Spleen (tissue), 11 donors: Measurements from ENCODE around the gene GNAS-AS1. TPM values are rescaled to one million over a fixed set of nuclear protein-coding genes. Genes with fewer than 3 reads are reported as not detected.

Experiments used
- DNase-seq: peaks from one replicate; pipeline ENCODE4 v3.0.0-alpha.2; 2020
- H3K27ac ChIP-seq, 8 donors: fragments of 200-600 bp; sonication (generic) in 7 of 8; 1 replicate in 4 of 8; 2 replicates in 4 of 8; pipeline versions ENCODE4 v1.5.0 to v1.8.0; 2016 to 2021; ENCODE audit warnings: inconsistent platforms in 4 of 8, mild to moderate bottlenecking in 4 of 8, moderate library complexity in 1 of 8
- H3K27me3 ChIP-seq, 7 donors: fragments of 200-600 bp; sonication (generic) in 6 of 7; replicated peaks in 1 of 7; 1 replicate in 4 of 7; 2 replicates in 3 of 7; pipeline versions ENCODE4 v1.5.0 to v1.8.0; 2016 to 2021; ENCODE audit warnings: inconsistent platforms in 3 of 7, mild to moderate bottlenecking in 1 of 7
- H3K36me3 ChIP-seq, 6 donors: fragments of 200-600 bp; sonication (generic) in 5 of 6; 1 replicate in 4 of 6; 2 replicates in 2 of 6; pipeline versions ENCODE4 v1.5.0 to v1.8.0; 2016 to 2021; ENCODE audit warnings: inconsistent platforms in 2 of 6
- H3K4me1 ChIP-seq, 6 donors: fragments of 200-600 bp; sonication (generic) in 5 of 6; 1 replicate in 3 of 6; 2 replicates in 3 of 6; pipeline versions ENCODE4 v1.5.0 to v1.8.0; 2016 to 2021; ENCODE audit warnings: inconsistent platforms in 3 of 6
- H3K4me3 ChIP-seq, 8 donors: fragments of 200-600 bp; sonication (generic) in 7 of 8; 1 replicate in 4 of 8; 2 replicates in 4 of 8; pipeline versions ENCODE4 v1.5.0 to v1.8.0; 2016 to 2021; ENCODE audit warnings: inconsistent platforms in 4 of 8, mild to moderate bottlenecking in 4 of 8, moderate library complexity in 2 of 8
- H3K9me3 ChIP-seq, 8 donors: fragments of 200-600 bp; sonication (generic) in 7 of 8; 1 replicate in 4 of 8; 2 replicates in 4 of 8; pipeline versions ENCODE4 v1.5.0 to v1.8.0; 2016 to 2021; ENCODE audit warnings: inconsistent platforms in 4 of 8
- CTCF ChIP-seq, 11 experiments: fragments of 200-600 bp in 7 of 11; fragments of 450-650 bp in 4 of 11; sonication (generic) in 4 of 11; IDR thresholded peaks in 8 of 11; conservative IDR thresholded peaks in 3 of 11; 1 replicate in 7 of 11; 2 replicates in 4 of 11; pipeline versions ENCODE4 v1.4.0 to v1.8.0; 2016 to 2021; ENCODE audit warnings: antibody characterized with exemption in 11 of 11, inconsistent platforms in 4 of 11, mild to moderate bottlenecking in 1 of 11
- POLR2A ChIP-seq, 3 donors: fragments of 450-650 bp; IDR thresholded peaks; one replicate each; pipeline ENCODE4 v1.5.1; 2017; ENCODE audit warnings: antibody characterized with exemption in 3 of 3, mild to moderate bottlenecking in 1 of 3
- POLR2AphosphoS5 ChIP-seq, 3 donors: sonication (generic); formaldehyde crosslinking; IDR thresholded peaks; one replicate each; pipeline ENCODE4 v1.5.1; 2017; ENCODE audit warnings: antibody characterized with exemption in 3 of 3
- WGBS, 5 donors: extraction: QIAGEN DNeasy Blood & Tissue Kit in 3 of 5; methylation state at CpG; one replicate each; pipeline versions ENCODE4 v1.1.5 to v1.1.7; 2013 to 2018; 5-methylcytosine and 5-hydroxymethylcytosine counted together
- intact Hi-C: fragments of 100-400 bp; cut with DNase I; formaldehyde crosslinking; loops from one replicate; pipeline ENCODE4 v1.15.0; 2023; ENCODE audit warnings: low total_unique reads
- polyA plus RNA-seq, 3 donors: library from polyadenylated mRNA; stranded (reverse); fragments of 200-250 nt; gene quantifications; one replicate each; pipeline ENCODE4 v1.2.1, GENCODE V29; 2013
- total RNA-seq, 7 donors: library from RNA; depleted of rRNA in 3 of 7; stranded (reverse); fragments of >200 nt in 3 of 7; fragmentation: NEBNext Ultra II Directional in 4 of 7; extraction: Animal tissue kit (Norgen Biotek cat#: 25700) in 4 of 7; gene quantifications; one replicate each; pipeline versions ENCODE4 v1.1.0 to v1.2.1, GENCODE V29; 2016 to 2021
- donor health status: healthy with polysubstance abuse.
- donor health status: DM: no; HTN: no; CAD: no; lungs with moderate emphysema.
- donor health status: DM: no; HTN: no; CAD: no.
- donor health status: Bipolar disorder and iron deficiency.
- donor health status: healthy.
- donor health status: DM: no; HTN: no; CAD: no.
- donor health status: DM: yes; HTN: yes; CAD: no.

The GNAS-AS1 gene
- total and polyA plus RNA-seq, 10 donors: 0.18 to 1.1 (median 0.45) TPM; not detected in 2

- intact Hi-C loops: no loop called here
- no peaks in the 10 kb centered on the region for H3K9me3 ChIP-seq
- no peak overlapping the region for H3K4me3 ChIP-seq
- H3K27ac ChIP-seq: no peak overlapping the region
- TF ChIP-seq POLR2AphosphoS5 (IDR thresholded peaks at IDR 0.05) (no peak), POLR2A (IDR thresholded peaks at IDR 0.05) (no peak), CTCF (IDR thresholded peaks at IDR 0.05 in 8 of 11, conservative IDR thresholded peaks at IDR 0.05 in 3 of 11) (no peak)
- peaks cover 0 to 78% (median 35%) of the 10 kb centered on the region in 7 donors for H3K27me3 ChIP-seq
- 18 to 29% (median 23%) methylated on average over 2 of the region's 2 CpGs for WGBS, 5 donors
- no peak for DNase-seq
- H3K4me1 ChIP-seq: peaks cover 0 to 14% (median 6%) of the 10 kb centered on the region in 6 donors
- H3K36me3 ChIP-seq: no peaks in the 10 kb centered on the region
Measured at GRCh38 chr20:58847463-58847862, 3.2 kb downstream of the GNAS-AS1 start.

- TF ChIP-seq CTCF (IDR thresholded peaks at IDR 0.05 in 8 of 11, conservative IDR thresholded peaks at IDR 0.05 in 3 of 11) (no peak), POLR2AphosphoS5 (IDR thresholded peaks at IDR 0.05) (no peak), POLR2A (IDR thresholded peaks at IDR 0.05) (no peak)
- no peaks in the 10 kb centered on the region for H3K9me3 ChIP-seq
- intact Hi-C loops: no loop called here
- peaks cover 0 to 4% (median 0%) of the 10 kb centered on the region in 6 donors for H3K4me1 ChIP-seq
- no peak for DNase-seq
- peaks cover 2 to 78% (median 19%) of the 10 kb centered on the region in 7 donors for H3K27me3 ChIP-seq
- H3K36me3 ChIP-seq: no peaks in the 10 kb centered on the region
- no peak overlapping the region for H3K4me3 ChIP-seq
- H3K27ac ChIP-seq: no peak overlapping the region
- 79 to 89% (median 81%) methylated on average over 3 of the region's 3 CpGs for WGBS, 5 donors
Measured at GRCh38 chr20:58845706-58846105, 5.0 kb downstream of the GNAS-AS1 start.

- peaks cover 0 to 15% (median 10%) of the 10 kb centered on the region in 6 donors for H3K4me1 ChIP-seq
- 40 to 65% (median 44%) methylated on average over 6 of the region's 6 CpGs for WGBS, 5 donors
- intact Hi-C loops: no loop called here
- H3K27me3 ChIP-seq: peaks cover 2 to 84% (median 35%) of the 10 kb centered on the region in 7 donors
- no peak overlapping the region for H3K27ac ChIP-seq
- no peaks in the 10 kb centered on the region for H3K36me3 ChIP-seq
- H3K9me3 ChIP-seq: no peaks in the 10 kb centered on the region
- no peak for DNase-seq
- no peak for TF ChIP-seq POLR2AphosphoS5 (IDR thresholded peaks at IDR 0.05)
- TF ChIP-seq POLR2A (IDR thresholded peaks at IDR 0.05): no peak
- TF ChIP-seq CTCF (IDR thresholded peaks at IDR 0.05 in 8 of 11, conservative IDR thresholded peaks at IDR 0.05 in 3 of 11): no peak
- H3K4me3 ChIP-seq: no peak overlapping the region
Measured at GRCh38 chr20:58843128-58843556, 7.6 kb downstream of the GNAS-AS1 start.

- H3K27ac ChIP-seq: no peak overlapping the region
- peaks cover 2 to 93% (median 35%) of the 10 kb centered on the region in 7 donors for H3K27me3 ChIP-seq
- 49 to 65% (median 52%) methylated on average over 20 of the region's 20 CpGs for WGBS, 5 donors
- H3K9me3 ChIP-seq: no peaks in the 10 kb centered on the region
- peaks cover 0 to 14% (median 10%) of the 10 kb centered on the region in 6 donors for H3K4me1 ChIP-seq
- intact Hi-C loops: no loop called here
- DNase-seq: no peak
- H3K4me3 ChIP-seq: no peak overlapping the region
- TF ChIP-seq CTCF (IDR thresholded peaks at IDR 0.05 in 8 of 11, conservative IDR thresholded peaks at IDR 0.05 in 3 of 11): no peak
- TF ChIP-seq POLR2AphosphoS5 (IDR thresholded peaks at IDR 0.05): no peak
- no peak for TF ChIP-seq POLR2A (IDR thresholded peaks at IDR 0.05)
- H3K36me3 ChIP-seq: no peaks in the 10 kb centered on the region
Measured at GRCh38 chr20:58842276-58842675, 8.4 kb downstream of the GNAS-AS1 start.
